ENCODE results near the gene TRPV4.

Gene TRPV4

GRCh38 chr12:109800536-109800935 lies 32.7 kb downstream of the TRPV4 start:
- no peak for TF ChIP-seq CTCF (conservative IDR thresholded peaks at IDR 0.05; ENCODE audit: low read depth, low read length)

GRCh38 chr12:109798691-109799090 lies 34.5 kb downstream of the TRPV4 start:
- TF ChIP-seq CTCF (conservative IDR thresholded peaks at IDR 0.05; ENCODE audit: low read depth, low read length), result no peak
- H3K4me2 ChIP-seq, result no peak overlapping the region
- H3K4me1 ChIP-seq (ENCODE audit: low read depth, poor library complexity, severe bottlenecking), result no peaks in the 10 kb centered on the region
- H3K4me3 ChIP-seq (IDR thresholded peaks at IDR 0.05; ENCODE audit: insufficient read depth, low read depth, low read length), result no peak overlapping the region
- H3K36me3 ChIP-seq (ENCODE audit: insufficient read depth), result no peaks in the 10 kb centered on the region
- no peaks in the 10 kb centered on the region for H4K20me1 ChIP-seq (ENCODE audit: insufficient read depth)
- no peak overlapping the region for H3K27ac ChIP-seq
- H3K9ac ChIP-seq, result no peak overlapping the region
- H3K27me3 ChIP-seq (ENCODE audit: insufficient read depth, low read depth), result no peaks in the 10 kb centered on the region; the same call in 1 of the 2 replicates
- H2AFZ ChIP-seq (ENCODE audit: low read depth), result no peak overlapping the region
- H3K79me2 ChIP-seq (ENCODE audit: insufficient read depth, low read depth), result no peaks in the 10 kb centered on the region

More at GRCh38 chr12:109800536-109800935, 32.7 kb downstream of the TRPV4 start:
- Histone ChIP-seq H3K4me2 (no peak overlapping the region), H3K79me2 (ENCODE audit: insufficient read depth, low read depth) (no peaks in the 10 kb centered on the region), H4K20me1 (ENCODE audit: insufficient read depth) (no peaks in the 10 kb centered on the region), H3K36me3 (ENCODE audit: insufficient read depth) (no peaks in the 10 kb centered on the region), H3K9ac (no peak overlapping the region), H3K27me3 (ENCODE audit: insufficient read depth, low read depth) (no peaks in the 10 kb centered on the region; the same call in 1 of the 2 replicates), H3K4me1 (ENCODE audit: low read depth, poor library complexity, severe bottlenecking) (no peaks in the 10 kb centered on the region), H3K4me3 (IDR thresholded peaks at IDR 0.05; ENCODE audit: insufficient read depth, low read depth, low read length) (no peak overlapping the region), H2AFZ (ENCODE audit: low read depth) (no peak overlapping the region), H3K27ac (no peak overlapping the region)

DNA sequence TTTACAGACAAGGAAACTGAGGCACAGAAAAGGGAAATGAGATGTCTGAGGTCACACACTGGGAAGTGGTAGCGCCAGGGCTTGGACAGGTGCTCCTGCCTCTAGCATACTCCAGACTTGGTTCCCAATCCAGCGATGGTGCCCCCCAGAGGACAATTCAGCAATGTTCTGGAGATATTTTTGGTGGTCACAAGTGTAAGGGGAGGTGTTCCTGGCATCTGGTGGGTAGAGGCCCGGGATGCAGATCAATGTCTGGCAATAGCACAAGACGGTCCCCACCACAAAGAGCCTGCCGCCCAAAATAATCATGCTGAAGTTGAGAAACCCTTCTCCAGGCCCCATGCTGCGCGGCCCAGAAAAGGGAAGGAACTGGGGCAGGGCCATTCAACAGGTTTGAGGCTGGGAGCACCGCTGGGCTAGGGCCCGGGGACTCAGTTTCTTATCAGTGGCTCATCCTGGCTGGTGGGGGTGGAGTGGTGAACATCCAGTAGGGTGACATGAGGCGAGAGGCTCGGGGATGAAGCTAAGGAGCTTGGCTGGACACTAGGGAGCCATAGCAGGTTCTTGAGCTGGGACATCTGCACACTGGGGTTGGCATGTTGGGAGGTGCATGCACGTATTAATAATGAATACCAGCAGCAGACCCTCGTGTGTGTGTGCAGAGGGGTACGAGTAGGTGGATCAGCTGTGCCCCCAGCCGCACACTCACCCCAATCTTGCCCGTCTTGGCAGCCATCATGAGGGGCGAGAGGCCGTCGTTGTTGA lies 35.1 kb downstream of the TRPV4 start:
- H3K79me2 ChIP-seq (ENCODE audit: insufficient read depth, low read depth), result no peaks in the 10 kb centered on the region
- no peaks in the 10 kb centered on the region; the same call in 1 of the 2 replicates for H3K27me3 ChIP-seq (ENCODE audit: insufficient read depth, low read depth)
- H3K9ac ChIP-seq, result no peak overlapping the region
- H3K4me2 ChIP-seq, result no peak overlapping the region
- TF ChIP-seq CTCF (conservative IDR thresholded peaks at IDR 0.05; ENCODE audit: low read depth, low read length), result peak; percentile 23; the same call in 1 of the 2 replicates
- no peak overlapping the region for H3K27ac ChIP-seq
- no peak overlapping the region for H2AFZ ChIP-seq (ENCODE audit: low read depth)
- H3K4me3 ChIP-seq (IDR thresholded peaks at IDR 0.05; ENCODE audit: insufficient read depth, low read depth, low read length), result no peak overlapping the region
- H3K36me3 ChIP-seq (ENCODE audit: insufficient read depth), result no peaks in the 10 kb centered on the region
- no peaks in the 10 kb centered on the region for H4K20me1 ChIP-seq (ENCODE audit: insufficient read depth)
- H3K4me1 ChIP-seq (ENCODE audit: low read depth, poor library complexity, severe bottlenecking), result no peaks in the 10 kb centered on the region

- Histone ChIP-seq H3K27ac (no peak overlapping the region), H3K36me3 (ENCODE audit: insufficient read depth) (no peaks in the 10 kb centered on the region), H3K79me2 (ENCODE audit: insufficient read depth, low read depth) (no peaks in the 10 kb centered on the region), H2AFZ (ENCODE audit: low read depth) (no peak overlapping the region), H3K27me3 (ENCODE audit: insufficient read depth, low read depth) (no peaks in the 10 kb centered on the region; the same call in 1 of the 2 replicates), H3K4me3 (IDR thresholded peaks at IDR 0.05; ENCODE audit: insufficient read depth, low read depth, low read length) (no peak overlapping the region), H3K4me2 (no peak overlapping the region), H3K9ac (no peak overlapping the region), H3K4me1 (ENCODE audit: low read depth, poor library complexity, severe bottlenecking) (no peaks in the 10 kb centered on the region), H4K20me1 (ENCODE audit: insufficient read depth) (no peaks in the 10 kb centered on the region)
- no peak for TF ChIP-seq CTCF (conservative IDR thresholded peaks at IDR 0.05; ENCODE audit: low read depth, low read length)
Observed at GRCh38 chr12:109796057-109796456, 37.1 kb downstream of the TRPV4 start.
